ENCODE data around the gene PLSCR4.

The PLSCR4 gene

DNA sequence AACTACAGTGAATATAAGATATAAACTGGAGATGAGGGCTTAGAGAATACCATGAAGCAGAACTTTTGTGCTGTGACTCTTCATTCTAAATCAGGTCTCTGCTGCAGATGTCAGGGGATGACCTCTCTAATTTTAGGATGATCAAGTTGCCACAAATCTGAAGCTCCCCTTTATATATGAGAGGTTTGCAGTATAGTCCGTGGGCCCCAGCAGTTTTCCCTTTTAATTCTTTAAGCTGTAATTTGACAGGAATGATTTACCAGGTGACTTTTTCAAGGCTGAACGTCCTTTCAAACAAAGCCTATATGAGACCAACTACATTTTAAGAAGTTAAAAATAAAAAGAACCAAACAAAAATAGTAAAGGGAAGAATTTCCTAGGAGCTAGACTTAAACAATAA is 85.0 kb downstream of the PLSCR4 start:
- no CpG with 5 or more reads among the region's 2 CpGs for WGBS, 2 donors (ENCODE audit: extremely low coverage in 2 of 2, insufficient read length in 2 of 2, insufficient replicate concordance in 1 of 2)
- H3K4me1 ChIP-seq (ENCODE audit: control insufficient read depth in 2 of 2, insufficient read depth in 1 of 2, low read depth in 1 of 2, low read length in 2 of 2) = no peaks in the 10 kb centered on the region
- peaks cover 0 to 4% of the 10 kb centered on the region in 2 donors for H3K9me3 ChIP-seq (replicated peaks in 1 of 2; ENCODE audit: control insufficient read depth in 2 of 2, insufficient read depth in 1 of 2, low read depth in 1 of 2, low read length in 2 of 2)
- H2BK120ac ChIP-seq (ENCODE audit: low read depth, low read length) = no peak overlapping the region
- no peaks in the 10 kb centered on the region for H3K79me1 ChIP-seq (ENCODE audit: low read depth, low read length)
- no peak overlapping the region for H2BK5ac ChIP-seq (ENCODE audit: low read length)
- H3K9ac ChIP-seq (ENCODE audit: low read depth, low read length, poor library complexity) = no peak overlapping the region
- H3K4ac ChIP-seq (ENCODE audit: low read length) = no peak overlapping the region
- H2BK15ac ChIP-seq (ENCODE audit: low read length) = no peak overlapping the region
- no peak for DNase-seq (ENCODE audit: low spot score)
- H3K36me3 ChIP-seq (replicated peaks in 1 of 2; ENCODE audit: control insufficient read depth in 2 of 2, insufficient read depth in 2 of 2, low read length in 2 of 2) = no peaks in the 10 kb centered on the region
- H3K14ac ChIP-seq (ENCODE audit: low read length) = no peak overlapping the region
- no peak overlapping the region for H3K4me2 ChIP-seq (ENCODE audit: insufficient read depth, low read length, poor library complexity, severe bottlenecking)
- no peak overlapping the region for H3K4me3 ChIP-seq (ENCODE audit: low read length in 2 of 2)
- no peak overlapping the region for H4K8ac ChIP-seq (ENCODE audit: low read depth, low read length)
- H3K18ac ChIP-seq (ENCODE audit: low read length) = no peak overlapping the region
- no peak overlapping the region for H2AK5ac ChIP-seq (ENCODE audit: low read depth, low read length)
- H4K91ac ChIP-seq (ENCODE audit: low read depth, low read length, poor library complexity) = no peak overlapping the region
- H3K27ac ChIP-seq (replicated peaks; ENCODE audit: low read length) = no peak overlapping the region
- H3K23ac ChIP-seq (ENCODE audit: low read depth, low read length, poor library complexity) = no peak overlapping the region
- H3K27me3 ChIP-seq (ENCODE audit: control insufficient read depth in 3 of 3, insufficient read depth in 3 of 3, low read depth in 1 of 3, low read length in 3 of 3) = peaks cover 0 to 19% (median 4%) of the 10 kb centered on the region in 3 experiments
- H2AFZ ChIP-seq (ENCODE audit: low read length) = no peak overlapping the region
- no peak overlapping the region for H2BK12ac ChIP-seq (ENCODE audit: low read length)

DNA sequence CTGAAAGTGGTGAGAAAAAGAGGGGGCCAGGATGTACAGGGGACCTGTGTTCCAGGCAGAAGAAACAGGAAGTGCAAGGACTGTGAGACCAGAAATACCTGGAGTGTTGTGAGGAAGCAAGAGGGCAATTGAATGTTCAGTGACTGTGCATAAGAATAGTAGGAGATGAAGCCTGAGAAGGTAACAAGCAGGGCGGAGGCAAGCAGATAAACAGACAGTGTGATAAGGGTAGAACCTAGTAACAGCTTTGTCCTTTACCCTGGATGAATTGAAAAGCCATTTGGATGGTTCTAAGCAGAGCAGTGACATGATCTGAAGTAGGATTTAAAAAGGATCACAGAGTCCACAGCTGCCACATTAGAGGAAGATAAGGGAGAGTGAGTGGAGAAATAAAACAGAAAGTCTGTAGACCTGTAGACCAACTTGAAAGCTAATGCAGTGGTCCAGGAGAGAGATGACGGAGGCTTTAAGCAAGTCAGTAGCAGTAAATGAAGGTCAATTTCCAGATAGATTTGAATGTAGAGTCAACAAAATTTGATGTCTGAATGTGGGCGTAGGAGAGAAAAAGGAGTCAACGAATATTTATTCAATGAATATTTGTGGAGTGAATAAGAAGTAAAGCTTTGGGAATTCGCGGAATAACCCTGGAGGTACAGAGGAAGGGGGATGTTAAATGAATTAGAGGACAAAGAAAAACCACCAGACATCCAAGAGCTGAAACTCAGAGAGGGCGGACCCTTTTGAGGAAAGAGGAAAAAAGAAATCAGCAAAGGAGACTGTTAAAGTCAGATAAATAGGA is 85.7 kb downstream of the PLSCR4 start:
- H3K79me1 ChIP-seq (ENCODE audit: low read depth, low read length) = no peaks in the 10 kb centered on the region
- H2BK120ac ChIP-seq (ENCODE audit: low read depth, low read length) = no peak overlapping the region
- no peak overlapping the region for H3K4me2 ChIP-seq (ENCODE audit: insufficient read depth, low read length, poor library complexity, severe bottlenecking)
- H2AK5ac ChIP-seq (ENCODE audit: low read depth, low read length) = no peak overlapping the region
- no peak overlapping the region for H3K4me3 ChIP-seq (ENCODE audit: low read length in 2 of 2)
- no peak overlapping the region for H2AFZ ChIP-seq (ENCODE audit: low read length)
- H3K9me3 ChIP-seq (replicated peaks in 1 of 2; ENCODE audit: control insufficient read depth in 2 of 2, insufficient read depth in 1 of 2, low read depth in 1 of 2, low read length in 2 of 2) = no peaks in the 10 kb centered on the region
- H2BK12ac ChIP-seq (ENCODE audit: low read length) = no peak overlapping the region
- peaks cover 0 to 19% (median 4%) of the 10 kb centered on the region in 3 experiments for H3K27me3 ChIP-seq (ENCODE audit: control insufficient read depth in 3 of 3, insufficient read depth in 3 of 3, low read depth in 1 of 3, low read length in 3 of 3)
- H3K14ac ChIP-seq (ENCODE audit: low read length) = no peak overlapping the region
- DNase-seq (ENCODE audit: low spot score) = no peak
- H4K8ac ChIP-seq (ENCODE audit: low read depth, low read length) = no peak overlapping the region
- H3K18ac ChIP-seq (ENCODE audit: low read length) = no peak overlapping the region
- H3K4ac ChIP-seq (ENCODE audit: low read length) = no peak overlapping the region
- H3K9ac ChIP-seq (ENCODE audit: low read depth, low read length, poor library complexity) = no peak overlapping the region
- no peaks in the 10 kb centered on the region for H3K4me1 ChIP-seq (ENCODE audit: control insufficient read depth in 2 of 2, insufficient read depth in 1 of 2, low read depth in 1 of 2, low read length in 2 of 2)
- H3K23ac ChIP-seq (ENCODE audit: low read depth, low read length, poor library complexity) = no peak overlapping the region
- H4K91ac ChIP-seq (ENCODE audit: low read depth, low read length, poor library complexity) = no peak overlapping the region
- no peak overlapping the region for H2BK5ac ChIP-seq (ENCODE audit: low read length)
- H2BK15ac ChIP-seq (ENCODE audit: low read length) = no peak overlapping the region
- no peak overlapping the region for H3K27ac ChIP-seq (replicated peaks; ENCODE audit: low read length)
- H3K36me3 ChIP-seq (replicated peaks in 1 of 2; ENCODE audit: control insufficient read depth in 2 of 2, insufficient read depth in 2 of 2, low read length in 2 of 2) = no peaks in the 10 kb centered on the region
- WGBS, 2 donors (ENCODE audit: extremely low coverage in 2 of 2, insufficient read length in 2 of 2, insufficient replicate concordance in 1 of 2) = no CpG with 5 or more reads among the region's 7 CpGs

DNA sequence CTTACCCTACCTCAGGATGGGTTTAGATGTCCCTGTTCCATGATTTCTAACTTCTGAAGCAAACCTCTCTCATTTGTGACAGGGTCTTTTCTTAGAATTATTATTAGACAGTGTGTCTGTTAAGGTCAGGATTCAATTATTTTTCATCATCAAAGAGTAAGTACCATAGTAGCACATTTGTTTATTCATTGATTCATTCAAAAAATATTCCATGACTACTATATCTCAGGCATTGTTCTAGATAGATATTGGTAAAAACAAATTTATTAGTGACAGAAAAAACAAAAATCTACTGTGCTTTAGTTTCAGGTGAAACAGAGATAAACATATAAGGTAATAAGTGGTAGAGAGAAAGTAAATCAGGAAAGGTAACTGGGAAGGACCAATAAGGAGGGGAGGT is 86.4 kb downstream of the PLSCR4 start:
- Histone ChIP-seq H2BK5ac (ENCODE audit: low read length) (no peak overlapping the region), H3K4me3 (ENCODE audit: low read length in 2 of 2) (no peak overlapping the region), H3K36me3 (replicated peaks in 1 of 2; ENCODE audit: control insufficient read depth in 2 of 2, insufficient read depth in 2 of 2, low read length in 2 of 2) (no peaks in the 10 kb centered on the region), H3K23ac (ENCODE audit: low read depth, low read length, poor library complexity) (no peak overlapping the region), H2BK120ac (ENCODE audit: low read depth, low read length) (no peak overlapping the region), H3K9me3 (replicated peaks in 1 of 2; ENCODE audit: control insufficient read depth in 2 of 2, insufficient read depth in 1 of 2, low read depth in 1 of 2, low read length in 2 of 2) (no peaks in the 10 kb centered on the region), H2AK5ac (ENCODE audit: low read depth, low read length) (no peak overlapping the region), H3K4ac (ENCODE audit: low read length) (no peak overlapping the region), H3K14ac (ENCODE audit: low read length) (no peak overlapping the region), H3K4me1 (ENCODE audit: control insufficient read depth in 2 of 2, insufficient read depth in 1 of 2, low read depth in 1 of 2, low read length in 2 of 2) (no peaks in the 10 kb centered on the region), H2AFZ (ENCODE audit: low read length) (no peak overlapping the region), H3K27me3 (ENCODE audit: control insufficient read depth in 3 of 3, insufficient read depth in 3 of 3, low read depth in 1 of 3, low read length in 3 of 3) (peaks cover 0 to 19% (median 4%) of the 10 kb centered on the region in 3 experiments), H2BK15ac (ENCODE audit: low read length) (no peak overlapping the region), H3K18ac (ENCODE audit: low read length) (no peak overlapping the region), H4K91ac (ENCODE audit: low read depth, low read length, poor library complexity) (no peak overlapping the region), H3K4me2 (ENCODE audit: insufficient read depth, low read length, poor library complexity, severe bottlenecking) (no peak overlapping the region), H4K8ac (ENCODE audit: low read depth, low read length) (no peak overlapping the region), H3K9ac (ENCODE audit: low read depth, low read length, poor library complexity) (no peak overlapping the region), H2BK12ac (ENCODE audit: low read length) (no peak overlapping the region), H3K27ac (replicated peaks; ENCODE audit: low read length) (no peak overlapping the region), H3K79me1 (ENCODE audit: low read depth, low read length) (no peaks in the 10 kb centered on the region)
- DNase-seq (ENCODE audit: low spot score) = no peak

DNA sequence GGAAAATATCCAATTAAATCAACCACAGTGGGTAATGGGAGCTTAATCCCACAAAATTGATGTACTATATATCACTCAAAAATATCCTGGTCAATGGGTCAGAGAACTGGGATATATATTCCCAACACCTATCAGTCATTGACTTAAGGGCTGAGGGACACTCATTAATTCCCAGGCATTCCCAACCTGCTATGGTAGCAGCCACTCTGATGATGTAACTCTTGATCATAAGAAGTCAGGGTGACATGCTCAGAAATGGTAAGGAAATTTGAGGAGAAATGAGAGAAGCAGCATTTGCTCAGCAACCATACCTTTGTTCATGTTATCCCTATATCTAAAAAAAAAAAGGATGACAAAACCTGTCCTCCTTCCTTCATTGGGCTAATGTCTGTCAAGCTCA is 86.8 kb downstream of the PLSCR4 start:
- Histone ChIP-seq H2BK5ac (ENCODE audit: low read length) (no peak overlapping the region), H3K27me3 (ENCODE audit: control insufficient read depth in 3 of 3, insufficient read depth in 3 of 3, low read depth in 1 of 3, low read length in 3 of 3) (peaks cover 0 to 19% (median 4%) of the 10 kb centered on the region in 3 experiments), H3K4me1 (ENCODE audit: control insufficient read depth in 2 of 2, insufficient read depth in 1 of 2, low read depth in 1 of 2, low read length in 2 of 2) (no peaks in the 10 kb centered on the region), H3K4ac (ENCODE audit: low read length) (no peak overlapping the region), H3K9me3 (replicated peaks in 1 of 2; ENCODE audit: control insufficient read depth in 2 of 2, insufficient read depth in 1 of 2, low read depth in 1 of 2, low read length in 2 of 2) (no peaks in the 10 kb centered on the region), H3K27ac (replicated peaks; ENCODE audit: low read length) (no peak overlapping the region), H2AK5ac (ENCODE audit: low read depth, low read length) (no peak overlapping the region), H3K18ac (ENCODE audit: low read length) (no peak overlapping the region), H2BK12ac (ENCODE audit: low read length) (no peak overlapping the region), H3K14ac (ENCODE audit: low read length) (no peak overlapping the region), H2BK15ac (ENCODE audit: low read length) (no peak overlapping the region), H3K36me3 (replicated peaks in 1 of 2; ENCODE audit: control insufficient read depth in 2 of 2, insufficient read depth in 2 of 2, low read length in 2 of 2) (no peaks in the 10 kb centered on the region), H3K9ac (ENCODE audit: low read depth, low read length, poor library complexity) (no peak overlapping the region), H4K91ac (ENCODE audit: low read depth, low read length, poor library complexity) (no peak overlapping the region), H3K4me3 (ENCODE audit: low read length in 2 of 2) (no peak overlapping the region), H2BK120ac (ENCODE audit: low read depth, low read length) (no peak overlapping the region), H2AFZ (ENCODE audit: low read length) (no peak overlapping the region), H3K79me1 (ENCODE audit: low read depth, low read length) (no peaks in the 10 kb centered on the region), H3K4me2 (ENCODE audit: insufficient read depth, low read length, poor library complexity, severe bottlenecking) (no peak overlapping the region), H4K8ac (ENCODE audit: low read depth, low read length) (no peak overlapping the region), H3K23ac (ENCODE audit: low read depth, low read length, poor library complexity) (no peak overlapping the region)
- no peak for DNase-seq (ENCODE audit: low spot score)

Data from neuronal stem cell (in vitro differentiated cells).